Measurements from ENCODE around the gene ADGRE1.
A peak's percentile ranks its signal among the peaks of the same experiment; 100 is the strongest.

Gene ADGRE1

DNA sequence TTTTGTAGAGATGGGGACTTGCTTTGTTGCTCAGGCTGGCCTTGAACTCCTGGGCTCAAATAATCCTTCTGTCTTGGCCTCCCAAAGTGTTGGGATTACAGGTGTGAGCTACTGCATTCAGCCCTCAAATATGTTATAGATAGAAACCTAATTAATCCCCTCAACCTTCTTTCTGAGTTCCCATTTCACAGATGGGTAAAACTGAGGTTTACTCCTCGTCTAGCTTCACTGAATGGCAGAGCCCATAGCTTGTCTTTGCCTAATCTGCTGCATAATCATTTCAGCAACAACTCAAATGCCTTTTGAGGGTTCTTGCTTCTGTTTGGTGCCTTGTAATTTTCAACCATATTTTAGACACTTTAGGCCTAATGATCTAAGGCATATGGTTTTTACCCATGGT is 36.0 kb upstream of the ADGRE1 start:
- TF ChIP-seq, protein P1, sequence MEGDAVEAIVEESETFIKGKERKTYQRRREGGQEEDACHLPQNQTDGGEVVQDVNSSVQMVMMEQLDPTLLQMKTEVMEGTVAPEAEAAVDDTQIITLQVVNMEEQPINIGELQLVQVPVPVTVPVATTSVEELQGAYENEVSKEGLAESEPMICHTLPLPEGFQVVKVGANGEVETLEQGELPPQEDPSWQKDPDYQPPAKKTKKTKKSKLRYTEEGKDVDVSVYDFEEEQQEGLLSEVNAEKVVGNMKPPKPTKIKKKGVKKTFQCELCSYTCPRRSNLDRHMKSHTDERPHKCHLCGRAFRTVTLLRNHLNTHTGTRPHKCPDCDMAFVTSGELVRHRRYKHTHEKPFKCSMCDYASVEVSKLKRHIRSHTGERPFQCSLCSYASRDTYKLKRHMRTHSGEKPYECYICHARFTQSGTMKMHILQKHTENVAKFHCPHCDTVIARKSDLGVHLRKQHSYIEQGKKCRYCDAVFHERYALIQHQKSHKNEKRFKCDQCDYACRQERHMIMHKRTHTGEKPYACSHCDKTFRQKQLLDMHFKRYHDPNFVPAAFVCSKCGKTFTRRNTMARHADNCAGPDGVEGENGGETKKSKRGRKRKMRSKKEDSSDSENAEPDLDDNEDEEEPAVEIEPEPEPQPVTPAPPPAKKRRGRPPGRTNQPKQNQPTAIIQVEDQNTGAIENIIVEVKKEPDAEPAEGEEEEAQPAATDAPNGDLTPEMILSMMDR (IDR thresholded peaks at IDR 0.05; ENCODE audit: extremely low read depth, missing control alignments) = no peak
- no peak for DNase-seq (ENCODE audit: low spot score)

GRCh38 chr19:6852001-6852400 is 35.4 kb upstream of the ADGRE1 start:
- no peak for DNase-seq (ENCODE audit: low spot score)
- TF ChIP-seq, protein P1 (IDR thresholded peaks at IDR 0.05; ENCODE audit: extremely low read depth, missing control alignments) = no peak

DNA sequence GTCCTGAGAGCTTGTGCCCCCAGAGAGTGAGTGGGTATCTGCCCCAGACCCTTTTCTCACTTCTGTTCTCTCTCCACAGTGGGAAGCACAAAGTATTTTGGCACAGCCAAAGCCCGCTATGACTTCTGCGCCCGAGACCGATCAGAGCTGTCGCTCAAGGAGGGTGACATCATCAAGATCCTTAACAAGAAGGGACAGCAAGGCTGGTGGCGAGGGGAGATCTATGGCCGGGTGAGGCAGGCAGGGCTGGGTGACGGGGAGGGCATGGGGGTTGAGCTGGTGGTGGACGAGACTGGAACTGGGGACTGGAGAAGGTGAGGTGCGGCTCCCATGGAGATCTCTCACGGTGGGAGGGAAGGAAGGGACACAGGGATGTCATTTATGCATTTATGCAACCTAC is 33.5 kb upstream of the ADGRE1 start:
- no peak for DNase-seq (ENCODE audit: low spot score)
- TF ChIP-seq, protein P1 (IDR thresholded peaks at IDR 0.05; ENCODE audit: extremely low read depth, missing control alignments) = no peak

DNA sequence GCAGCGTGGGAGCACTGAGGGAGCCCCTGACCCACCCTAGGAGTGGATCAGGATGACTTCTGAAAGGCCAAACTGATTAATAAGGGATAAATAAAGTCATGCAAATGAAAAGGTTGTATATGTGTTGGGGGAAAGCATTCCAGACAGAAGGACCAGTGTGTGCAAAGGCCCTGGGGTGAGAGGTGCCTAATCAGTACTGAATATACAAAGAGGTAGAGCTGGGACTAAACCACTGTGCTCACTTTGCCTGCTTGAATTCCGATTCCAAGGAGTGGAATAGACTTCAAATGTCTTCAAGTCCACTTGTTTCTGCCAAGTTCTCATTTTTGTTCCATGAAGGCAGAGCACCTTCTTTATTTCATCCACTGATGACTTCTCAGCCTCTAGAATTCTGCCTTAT is 32.6 kb upstream of the ADGRE1 start:
- DNase-seq (ENCODE audit: low spot score) = no peak
- TF ChIP-seq, protein P1 (IDR thresholded peaks at IDR 0.05; ENCODE audit: extremely low read depth, missing control alignments) = no peak

- TF ChIP-seq, protein P1 (IDR thresholded peaks at IDR 0.05; ENCODE audit: extremely low read depth, missing control alignments) = no peak
- no peak for DNase-seq (ENCODE audit: low spot score)
Measured at GRCh38 chr19:6856749-6857372, 30.5 kb upstream of the ADGRE1 start.

DNA sequence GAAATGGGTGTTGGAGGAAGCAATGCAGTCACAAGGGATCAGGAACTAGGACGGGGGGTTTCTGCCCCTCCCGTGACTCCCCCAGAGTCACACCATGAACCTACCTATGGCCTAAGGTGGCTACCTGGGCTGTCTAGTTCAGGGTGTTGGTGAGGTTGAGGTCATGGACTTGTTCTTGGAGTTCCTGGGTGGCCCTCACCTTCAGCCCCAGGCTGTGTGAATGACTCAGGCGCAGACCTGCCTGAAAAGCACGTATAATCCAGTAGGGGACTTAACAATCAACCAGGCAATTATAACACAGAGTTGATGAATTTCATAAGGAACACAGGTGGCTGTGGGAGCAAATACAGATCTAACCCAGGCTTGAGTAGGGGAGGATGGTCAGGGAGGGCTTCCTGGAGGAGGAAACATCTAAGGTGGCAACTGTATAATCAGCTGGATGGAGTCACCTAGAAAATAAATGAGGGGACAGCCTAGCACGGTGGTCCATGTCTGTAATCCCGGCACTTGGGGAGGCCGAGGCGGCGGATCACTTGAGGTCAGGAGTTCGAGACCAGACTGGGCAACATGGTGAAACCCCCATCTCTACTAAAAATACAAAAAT is 25.6 kb upstream of the ADGRE1 start:
- TF ChIP-seq, protein P1 (IDR thresholded peaks at IDR 0.05; ENCODE audit: extremely low read depth, missing control alignments) = no peak
- DNase-seq (ENCODE audit: low spot score) = no peak

- TF ChIP-seq, protein P1 (IDR thresholded peaks at IDR 0.05; ENCODE audit: extremely low read depth, missing control alignments) = peak; percentile 95
- peak; percentile 85 for DNase-seq (ENCODE audit: low spot score)
Measured at GRCh38 chr19:6862673-6863078, 24.7 kb upstream of the ADGRE1 start.

All from GM20000 (cell line).